HG02642 (cell line): ENCODE measurements around the gene TEAD4.

ENCODE experiments used
- ATAC-seq: cut with Tn5 transposase; IDR thresholded peaks from one replicate; pipeline ENCODE4 v1.9.1; 2021; ENCODE audit warnings: mild to moderate bottlenecking; ENCODE audit not compliant: unreplicated experiment, poor library complexity

TEAD4 gene

GRCh38 chr12:2959505-2960389 lies 550 bp downstream of the TEAD4 start:
- no peak for ATAC-seq

GRCh38 chr12:2960390-2960956 lies 1.3 kb downstream of the TEAD4 start:
- no peak for ATAC-seq

- ATAC-seq = no peak
Measured at GRCh38 chr12:2960996-2961616, 1.9 kb downstream of the TEAD4 start.

- no peak for ATAC-seq
Measured at GRCh38 chr12:2961705-2962104, 2.5 kb downstream of the TEAD4 start.

GRCh38 chr12:2963154-2963759 lies 4.1 kb downstream of the TEAD4 start:
- ATAC-seq = no peak

- ATAC-seq = no peak
Measured at GRCh38 chr12:2963760-2964292, 4.6 kb downstream of the TEAD4 start.

GRCh38 chr12:2967651-2968050 lies 8.5 kb downstream of the TEAD4 start:
- no peak for ATAC-seq

- no peak for ATAC-seq
Measured at GRCh38 chr12:2970744-2971143, 11.5 kb downstream of the TEAD4 start.

- no peak for ATAC-seq
Measured at GRCh38 chr12:2973566-2973965, 14.4 kb downstream of the TEAD4 start.

- ATAC-seq = no peak
Measured at GRCh38 chr12:2974560-2974971, 15.4 kb downstream of the TEAD4 start.

GRCh38 chr12:2976581-2976996 lies 17.4 kb downstream of the TEAD4 start:
- ATAC-seq = no peak

GRCh38 chr12:2977776-2978175 lies 18.6 kb downstream of the TEAD4 start:
- no peak for ATAC-seq

GRCh38 chr12:2979806-2980205 lies 20.6 kb downstream of the TEAD4 start:
- ATAC-seq = no peak

- no peak for ATAC-seq
Measured at GRCh38 chr12:2980630-2981029, 21.4 kb downstream of the TEAD4 start.

GRCh38 chr12:2982361-2982760 lies 23.2 kb downstream of the TEAD4 start:
- ATAC-seq = no peak

- ATAC-seq = no peak
Measured at GRCh38 chr12:2984249-2984648, 25.1 kb downstream of the TEAD4 start.

- no peak for ATAC-seq
Measured at GRCh38 chr12:2984698-2985097, 25.5 kb downstream of the TEAD4 start.

- ATAC-seq = no peak
Measured at GRCh38 chr12:2986876-2987275, 27.7 kb downstream of the TEAD4 start.

- no peak for ATAC-seq
Measured at GRCh38 chr12:2988494-2988893, 29.3 kb downstream of the TEAD4 start.

- no peak for ATAC-seq
Measured at GRCh38 chr12:2992724-2993123, 33.5 kb downstream of the TEAD4 start.
